Thyroid gland (tissue), 4 donors: ENCODE data around the gene DNAH3.

Experiments
- POLR2A ChIP-seq, 2 donors: fragments of 450-650 bp; IDR thresholded peaks; one replicate each; pipeline ENCODE4 v1.6.1; 2017; ENCODE audit warnings: antibody characterized with exemption in 2 of 2, mild to moderate bottlenecking in 2 of 2, moderate library complexity in 1 of 2
- TF ChIP-seq, protein P1 (sequence below), 6 experiments: fragments of 200-600 bp in 3 of 6; fragments of 450-650 bp in 3 of 6; sonication (generic) in 3 of 6; IDR thresholded peaks; one replicate each; pipeline ENCODE4 v1.5.1; 2016 to 2019; ENCODE audit warnings: antibody characterized with exemption in 6 of 6, mild to moderate bottlenecking in 2 of 6, inconsistent platforms in 1 of 6, moderate library complexity in 1 of 6

DNA sequence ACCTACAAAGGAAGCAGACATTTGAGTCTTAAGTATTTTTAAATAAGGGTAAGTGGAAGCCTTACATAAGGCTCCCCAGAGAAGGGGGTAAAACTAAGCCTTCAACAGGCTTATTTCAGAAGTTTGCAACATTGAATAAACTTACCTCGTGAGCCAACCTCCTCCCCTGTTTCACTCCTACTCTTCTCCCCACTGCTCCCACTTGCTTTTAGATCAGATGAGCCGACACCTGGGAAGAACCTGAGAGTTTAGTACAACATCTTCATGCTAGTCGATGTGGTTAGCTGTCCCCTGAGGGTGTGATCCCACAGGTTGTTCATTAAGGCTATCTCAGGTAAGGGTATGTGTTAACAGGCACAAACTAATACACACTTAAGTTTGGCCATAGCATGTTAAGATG is 47.0 kb upstream of the DNAH3 start:
- no peak for TF ChIP-seq POLR2A (IDR thresholded peaks at IDR 0.05)
- TF ChIP-seq, protein P1, sequence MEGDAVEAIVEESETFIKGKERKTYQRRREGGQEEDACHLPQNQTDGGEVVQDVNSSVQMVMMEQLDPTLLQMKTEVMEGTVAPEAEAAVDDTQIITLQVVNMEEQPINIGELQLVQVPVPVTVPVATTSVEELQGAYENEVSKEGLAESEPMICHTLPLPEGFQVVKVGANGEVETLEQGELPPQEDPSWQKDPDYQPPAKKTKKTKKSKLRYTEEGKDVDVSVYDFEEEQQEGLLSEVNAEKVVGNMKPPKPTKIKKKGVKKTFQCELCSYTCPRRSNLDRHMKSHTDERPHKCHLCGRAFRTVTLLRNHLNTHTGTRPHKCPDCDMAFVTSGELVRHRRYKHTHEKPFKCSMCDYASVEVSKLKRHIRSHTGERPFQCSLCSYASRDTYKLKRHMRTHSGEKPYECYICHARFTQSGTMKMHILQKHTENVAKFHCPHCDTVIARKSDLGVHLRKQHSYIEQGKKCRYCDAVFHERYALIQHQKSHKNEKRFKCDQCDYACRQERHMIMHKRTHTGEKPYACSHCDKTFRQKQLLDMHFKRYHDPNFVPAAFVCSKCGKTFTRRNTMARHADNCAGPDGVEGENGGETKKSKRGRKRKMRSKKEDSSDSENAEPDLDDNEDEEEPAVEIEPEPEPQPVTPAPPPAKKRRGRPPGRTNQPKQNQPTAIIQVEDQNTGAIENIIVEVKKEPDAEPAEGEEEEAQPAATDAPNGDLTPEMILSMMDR (IDR thresholded peaks at IDR 0.05), result no peak
